Right kidney (tissue), 1 donor: ENCODE measurements around the gene EVC.
"Not testable (repeated sequence)": the region's sequence is repeated elsewhere in the genome, so short reads cannot be mapped to it uniquely, and the experiment has no call there.

ENCODE experiments used
- DNase-seq: peaks from one replicate; pipeline ENCODE4 v3.0.0-alpha.2; 2016

Gene EVC

GRCh38 chr4:5851637-5852301 lies 140.8 kb downstream of the EVC start:
- no peak for DNase-seq

- DNase-seq = no peak
These were observed 141.7 kb downstream of the EVC start for GRCh38 chr4:5852523-5853202.

DNA sequence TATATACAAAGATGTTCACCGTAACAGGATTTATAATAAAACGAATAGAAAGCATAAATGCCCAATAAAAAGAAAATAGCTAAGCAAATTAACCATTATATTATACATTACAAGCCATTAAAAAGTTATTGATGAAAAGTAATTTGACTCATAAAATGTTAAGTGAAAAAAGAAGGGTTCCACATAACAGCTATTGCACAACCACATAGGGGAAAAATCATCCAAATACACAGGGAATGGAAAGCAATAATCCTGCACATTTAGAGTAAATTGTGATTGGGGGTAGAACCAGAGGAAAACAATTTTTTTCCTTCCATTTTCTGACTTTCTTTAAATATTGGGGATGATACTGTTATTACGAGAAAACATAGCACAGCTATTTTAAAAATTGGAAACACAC lies 143.9 kb downstream of the EVC start:
- DNase-seq = no peak

DNA sequence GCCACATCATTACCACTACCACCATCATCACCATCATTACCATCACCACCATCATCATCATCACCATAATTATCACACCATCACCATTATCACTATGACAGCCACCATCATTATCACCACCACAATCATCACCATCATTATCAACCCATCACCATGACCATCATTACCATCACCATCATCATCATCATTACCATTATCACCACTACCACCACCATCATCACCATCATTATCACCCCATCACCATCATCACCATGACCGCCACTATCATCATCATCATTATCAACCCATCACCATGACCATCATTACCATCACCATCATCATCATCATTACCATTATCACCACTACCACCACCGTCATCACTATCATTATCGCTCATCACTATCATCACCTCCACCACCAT lies 145.4 kb downstream of the EVC start:
- not testable (repeated sequence) for DNase-seq

DNA sequence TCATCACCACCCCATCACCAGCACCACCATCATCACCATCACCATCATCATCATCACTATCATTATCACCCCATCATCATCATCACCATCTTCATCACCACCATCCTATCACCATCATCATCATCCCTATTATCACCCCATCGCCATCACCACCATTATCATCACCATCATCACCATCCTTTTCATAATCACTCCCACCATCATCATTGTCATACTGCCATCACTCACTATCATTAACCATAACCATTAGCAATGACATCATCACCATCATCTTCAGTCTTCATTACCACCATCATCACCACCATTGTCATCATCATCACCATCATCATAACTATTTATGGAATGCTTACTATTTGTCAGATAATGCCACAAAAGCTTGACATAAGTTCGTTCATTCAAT lies 146.2 kb downstream of the EVC start:
- no peak for DNase-seq

DNA sequence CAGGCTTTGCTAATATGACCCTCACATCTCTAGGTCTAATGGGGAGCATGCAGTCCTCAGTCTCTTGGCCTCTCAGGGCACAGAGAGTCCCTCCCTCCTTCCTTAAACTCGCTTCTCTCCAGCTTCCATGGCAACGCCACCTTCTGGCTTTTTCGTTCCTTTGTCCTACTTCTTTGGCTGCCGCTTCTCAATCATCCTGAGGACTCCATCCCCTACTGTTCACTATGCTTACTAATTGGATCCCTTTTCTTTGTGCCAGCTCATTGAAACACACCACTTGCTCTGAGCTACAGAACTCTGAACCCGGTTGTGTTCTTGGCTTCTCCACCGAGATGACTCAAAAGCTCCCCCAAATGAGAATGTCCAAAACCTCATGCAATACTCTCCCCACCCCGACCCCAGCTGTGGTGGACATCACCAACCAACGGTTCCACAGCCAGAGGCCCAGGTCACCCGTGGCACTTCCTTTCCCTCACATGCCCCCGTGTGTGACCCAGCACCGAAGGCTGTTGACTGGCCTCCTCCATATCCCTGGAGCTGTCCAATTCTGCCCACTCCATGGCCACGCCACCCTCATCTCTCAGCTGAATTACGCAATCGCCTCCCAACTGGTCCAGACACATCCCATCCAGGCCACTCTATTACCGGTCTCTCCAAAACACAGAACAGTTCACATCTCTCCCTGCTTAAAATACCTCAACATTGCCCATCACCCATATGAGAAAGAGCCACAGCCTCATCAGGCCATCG lies 147.2 kb downstream of the EVC start:
- no peak for DNase-seq

GRCh38 chr4:5863461-5864113 lies 152.6 kb downstream of the EVC start:
- DNase-seq = no peak
